Tibial artery (tissue), 4 donors: ENCODE data around the gene ASPN.

Experiments used
- DNase-seq, 2 donors: peaks; one replicate each; pipeline ENCODE4 v3.0.0-alpha.2; 2019
- H3K27ac ChIP-seq, 2 donors: fragments of 200-600 bp; sonication (generic) in 1 of 2; 1 replicate in 1 of 2; 2 replicates in 1 of 2; pipeline ENCODE4 v1.5.1; 2018 to 2019; ENCODE audit warnings: mild to moderate bottlenecking in 1 of 2
- H3K27me3 ChIP-seq, 2 donors: fragments of 200-600 bp; sonication (generic) in 1 of 2; one replicate each; pipeline versions ENCODE4 v1.5.1 to v1.6.0; 2016 to 2019
- H3K36me3 ChIP-seq, 3 donors: fragments of 200-600 bp; sonication (generic) in 2 of 3; one replicate each; pipeline ENCODE4 v1.5.1; 2016 to 2019; ENCODE audit warnings: mild to moderate bottlenecking in 2 of 3
- H3K4me1 ChIP-seq, 4 donors: fragments of 200-600 bp; sonication (generic) in 2 of 4; 1 replicate in 3 of 4; 2 replicates in 1 of 4; pipeline ENCODE4 v1.5.1; 2016 to 2019
- H3K4me3 ChIP-seq, 2 donors: fragments of 200-600 bp; sonication (generic) in 1 of 2; 1 replicate in 1 of 2; 2 replicates in 1 of 2; pipeline ENCODE4 v1.5.1; 2018 to 2019; ENCODE audit warnings: mild to moderate bottlenecking in 2 of 2
- H3K9me3 ChIP-seq, 3 donors: fragments of 200-600 bp; sonication (generic) in 1 of 3; one replicate each; pipeline ENCODE4 v1.5.1; 2016 to 2019
- CTCF ChIP-seq, 2 experiments: fragments of 200-600 bp in 1 of 2; fragments of 450-650 bp in 1 of 2; IDR thresholded peaks; one replicate each; pipeline ENCODE4 v1.5.1; 2017 to 2019; ENCODE audit warnings: antibody characterized with exemption in 2 of 2, mild to moderate bottlenecking in 1 of 2, moderate library complexity in 1 of 2
- intact Hi-C: fragments of 100-400 bp; cut with DNase I; formaldehyde crosslinking; loops from one replicate; pipeline ENCODE4 v1.15.0; 2023; ENCODE audit warnings: low total_unique reads

ASPN gene

DNA sequence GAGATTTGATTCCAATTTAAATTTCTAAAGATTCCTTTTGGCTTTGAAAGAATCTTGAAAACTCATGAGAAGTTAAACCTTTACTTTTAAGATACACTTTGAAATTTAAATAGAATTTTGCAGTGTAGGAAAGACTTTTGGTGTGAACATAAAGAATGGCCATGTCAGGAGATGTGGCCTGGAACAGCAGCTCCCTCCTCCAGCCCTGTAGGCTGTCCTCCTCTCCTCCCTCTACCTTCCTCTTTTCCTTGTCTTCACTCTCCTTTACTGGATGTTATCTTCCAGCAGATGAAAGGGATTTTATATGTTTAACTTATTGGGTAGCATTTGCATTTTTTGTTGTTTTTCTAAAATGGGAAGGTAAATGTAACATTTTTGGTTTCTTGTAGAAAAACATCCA is 18.9 kb downstream of the ASPN start:
- Histone ChIP-seq H3K27me3 (no peaks in the 10 kb centered on the region), H3K27ac (peak overlapping the region; percentile 85 to 87), H3K4me3 (no peak overlapping the region), H3K36me3 (peaks cover 0 to 8% (median 0%) of the 10 kb centered on the region in 3 donors), H3K4me1 (peaks cover 0 to 35% (median 13%) of the 10 kb centered on the region in 4 donors), H3K9me3 (no peaks in the 10 kb centered on the region)
- no peak for TF ChIP-seq CTCF (IDR thresholded peaks at IDR 0.05)
- no peak for DNase-seq
- intact Hi-C loops = loop anchor here (5.0 kb wide), 1 partner anchor 154 kb away; no protein-coding TSS in a partner anchor

DNA sequence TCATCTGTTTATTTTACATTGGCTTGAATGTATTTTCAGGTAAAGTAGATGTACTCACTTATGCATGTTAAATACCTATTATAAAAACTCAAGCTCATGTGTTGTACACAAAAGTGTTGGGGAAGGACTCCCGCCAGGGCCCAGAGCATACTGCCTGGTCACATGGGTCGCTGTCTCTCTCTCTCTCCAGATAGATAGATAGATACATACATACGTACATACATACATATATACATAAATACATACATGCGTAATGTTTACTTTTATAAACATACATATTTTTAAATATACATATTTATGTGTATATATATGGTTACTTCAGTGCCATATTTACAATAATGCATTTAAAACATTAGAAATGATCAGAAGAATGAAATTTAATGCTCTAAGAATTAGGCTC is 24.7 kb downstream of the ASPN start:
- peaks cover 0 to under 1% (median 0%) of the 10 kb centered on the region in 4 donors for H3K4me1 ChIP-seq
- no peak overlapping the region for H3K4me3 ChIP-seq
- DNase-seq = no peak
- H3K9me3 ChIP-seq = no peaks in the 10 kb centered on the region
- H3K27ac ChIP-seq = no peak overlapping the region
- H3K36me3 ChIP-seq = peaks cover 0 to 18% (median 0%) of the 10 kb centered on the region in 3 donors
- no peak for TF ChIP-seq CTCF (IDR thresholded peaks at IDR 0.05)
- no peaks in the 10 kb centered on the region for H3K27me3 ChIP-seq
- intact Hi-C loops = no loop called here

DNA sequence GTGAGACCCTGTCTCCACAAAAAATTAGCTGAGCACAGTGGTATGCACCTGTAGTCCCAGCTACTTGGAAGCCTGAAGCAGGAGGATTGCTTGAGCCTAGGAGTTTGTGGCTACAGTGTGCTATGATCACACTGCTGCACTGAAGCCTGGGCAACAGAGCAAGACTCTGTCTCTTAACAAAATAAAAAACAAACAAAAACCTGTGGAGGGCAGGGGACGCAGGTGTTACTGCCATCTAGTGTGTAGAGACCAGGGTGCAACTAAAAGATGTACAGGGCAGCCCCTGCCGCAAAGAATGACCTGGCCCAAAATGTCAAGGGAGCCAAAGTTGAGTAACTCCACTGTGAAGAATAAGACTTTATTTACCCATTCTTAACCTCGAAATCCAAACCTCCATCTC is 27.1 kb downstream of the ASPN start:
- Histone ChIP-seq H3K4me1 (no peaks in the 10 kb centered on the region), H3K27ac (no peak overlapping the region), H3K9me3 (no peaks in the 10 kb centered on the region), H3K36me3 (peaks cover 0 to 18% (median 0%) of the 10 kb centered on the region in 3 donors), H3K27me3 (no peaks in the 10 kb centered on the region), H3K4me3 (no peak overlapping the region)
- intact Hi-C loops = no loop called here
- no peak for TF ChIP-seq CTCF (IDR thresholded peaks at IDR 0.05)
- no peak for DNase-seq

DNA sequence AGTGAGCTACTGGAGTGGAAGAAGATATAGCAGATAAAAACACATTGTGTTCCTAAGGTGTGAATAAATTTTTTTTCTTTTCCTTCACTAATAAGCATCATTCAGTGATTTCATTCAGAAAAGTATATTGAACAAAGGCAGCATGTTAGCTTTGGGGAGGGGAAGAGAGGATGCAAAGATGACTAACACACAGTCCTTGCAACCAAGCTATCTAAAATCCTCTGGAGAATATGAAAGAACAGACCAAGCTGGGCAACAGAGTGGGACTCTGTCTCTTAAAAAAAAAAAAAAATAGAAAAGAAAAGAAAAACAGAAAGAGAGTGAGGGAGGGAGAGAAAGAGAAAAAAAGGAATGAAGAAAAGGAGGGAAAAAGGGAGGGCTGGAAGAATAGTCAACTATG is 35.8 kb downstream of the ASPN start:
- Histone ChIP-seq H3K4me1 (no peaks in the 10 kb centered on the region), H3K27ac (no peak overlapping the region), H3K4me3 (no peak overlapping the region), H3K27me3 (no peaks in the 10 kb centered on the region), H3K9me3 (no peaks in the 10 kb centered on the region), H3K36me3 (no peaks in the 10 kb centered on the region)
- intact Hi-C loops = no loop called here
- DNase-seq = no peak
- no peak for TF ChIP-seq CTCF (IDR thresholded peaks at IDR 0.05)

DNA sequence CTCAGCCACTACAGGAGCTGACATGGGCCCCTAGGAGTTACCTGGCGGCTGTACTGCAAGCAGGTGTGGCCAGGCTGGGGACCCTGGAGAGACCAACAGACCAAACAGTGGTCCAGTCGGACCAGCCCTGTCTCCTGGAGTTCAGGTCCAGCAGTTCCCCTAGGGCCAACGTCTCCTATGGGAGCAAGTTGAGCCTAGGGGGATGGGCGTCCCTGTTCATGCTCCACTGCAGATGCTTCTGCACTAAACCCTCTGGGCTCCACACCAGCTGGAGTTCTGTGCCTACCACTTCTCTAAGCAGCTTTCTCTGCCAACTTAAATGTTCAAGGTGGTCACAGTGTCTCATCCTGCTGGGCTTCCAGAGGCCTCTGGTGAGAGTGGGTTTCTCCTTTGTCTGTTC is 37.5 kb downstream of the ASPN start:
- no peak for DNase-seq
- no peaks in the 10 kb centered on the region for H3K27me3 ChIP-seq
- intact Hi-C loops = no loop called here
- no peak for TF ChIP-seq CTCF (IDR thresholded peaks at IDR 0.05)
- no peaks in the 10 kb centered on the region for H3K36me3 ChIP-seq
- no peak overlapping the region for H3K4me3 ChIP-seq
- peaks cover 0 to 8% (median under 1%) of the 10 kb centered on the region in 4 donors for H3K4me1 ChIP-seq
- no peak overlapping the region for H3K27ac ChIP-seq
- H3K9me3 ChIP-seq = no peaks in the 10 kb centered on the region

- H3K4me3 ChIP-seq = no peak overlapping the region
- no peaks in the 10 kb centered on the region for H3K27me3 ChIP-seq
- H3K27ac ChIP-seq = no peak overlapping the region
- no peaks in the 10 kb centered on the region for H3K9me3 ChIP-seq
- H3K36me3 ChIP-seq = no peaks in the 10 kb centered on the region
- intact Hi-C loops = no loop called here
- DNase-seq = no peak
- TF ChIP-seq CTCF (IDR thresholded peaks at IDR 0.05) = no peak
- H3K4me1 ChIP-seq = peaks cover 0 to 22% (median 3%) of the 10 kb centered on the region in 4 donors
These were observed 41.6 kb downstream of the ASPN start for GRCh38 chr9:92440751-92441046.
